ENCODE measurements around the gene ASB3. TPM values are rescaled to one million over a fixed set of nuclear protein-coding genes. Genes with fewer than 3 reads are reported as not detected.

The ASB3 gene
- total RNA-seq, 4 donors from 2014 or later: 4.9 to 18.9 (median 11.4) TPM

DNA sequence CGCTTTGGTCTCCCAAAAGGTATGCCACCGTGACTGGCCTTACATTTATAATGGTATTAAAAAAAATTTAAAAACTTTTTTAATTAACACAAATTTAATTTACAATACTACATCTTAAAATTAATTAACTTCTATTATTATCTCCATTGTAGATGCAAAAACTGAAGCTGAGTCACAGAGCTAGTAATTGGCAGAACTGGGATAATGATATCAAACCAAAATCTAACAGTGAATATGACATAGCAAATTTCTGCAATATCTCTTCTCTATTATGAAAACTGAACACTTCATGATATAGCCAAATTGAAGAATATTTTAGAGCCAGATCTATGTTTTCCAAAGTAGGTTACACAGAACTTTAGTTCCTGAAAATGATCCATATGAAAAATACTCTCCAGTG, 85.5 kb downstream of the ASB3 start:
- H3K9me3 ChIP-seq: no peaks in the 10 kb centered on the region
- H3K4me3 ChIP-seq: no peak overlapping the region
- intact Hi-C loops (cut with DNase I; ENCODE audit: low total_unique reads): no loop called here
- no peak overlapping the region for H3K27ac ChIP-seq
- no peaks in the 10 kb centered on the region for H3K27me3 ChIP-seq
- peaks cover 0 to 12% (median 0%) of the 10 kb centered on the region in 4 donors for H3K36me3 ChIP-seq
- in situ Hi-C loops (cut with MboI; ENCODE audit: low pct_ligation_motif_present in 1 of 4, low pct_unique_long_range_greater_than_20kb in 1 of 4, low sequenced_read_pairs in 3 of 4): loop anchor here in 1 of 4 donors (25.0 kb wide), 1 partner anchor 1114 kb away; no protein-coding TSS in a partner anchor
- TF ChIP-seq POLR2AphosphoS5 (IDR thresholded peaks at IDR 0.05) (no peak), POLR2A (IDR thresholded peaks at IDR 0.05) (no peak), EP300 (IDR thresholded peaks at IDR 0.05; ENCODE audit: low read depth) (no peak)
- TF ChIP-seq, protein P1, sequence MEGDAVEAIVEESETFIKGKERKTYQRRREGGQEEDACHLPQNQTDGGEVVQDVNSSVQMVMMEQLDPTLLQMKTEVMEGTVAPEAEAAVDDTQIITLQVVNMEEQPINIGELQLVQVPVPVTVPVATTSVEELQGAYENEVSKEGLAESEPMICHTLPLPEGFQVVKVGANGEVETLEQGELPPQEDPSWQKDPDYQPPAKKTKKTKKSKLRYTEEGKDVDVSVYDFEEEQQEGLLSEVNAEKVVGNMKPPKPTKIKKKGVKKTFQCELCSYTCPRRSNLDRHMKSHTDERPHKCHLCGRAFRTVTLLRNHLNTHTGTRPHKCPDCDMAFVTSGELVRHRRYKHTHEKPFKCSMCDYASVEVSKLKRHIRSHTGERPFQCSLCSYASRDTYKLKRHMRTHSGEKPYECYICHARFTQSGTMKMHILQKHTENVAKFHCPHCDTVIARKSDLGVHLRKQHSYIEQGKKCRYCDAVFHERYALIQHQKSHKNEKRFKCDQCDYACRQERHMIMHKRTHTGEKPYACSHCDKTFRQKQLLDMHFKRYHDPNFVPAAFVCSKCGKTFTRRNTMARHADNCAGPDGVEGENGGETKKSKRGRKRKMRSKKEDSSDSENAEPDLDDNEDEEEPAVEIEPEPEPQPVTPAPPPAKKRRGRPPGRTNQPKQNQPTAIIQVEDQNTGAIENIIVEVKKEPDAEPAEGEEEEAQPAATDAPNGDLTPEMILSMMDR (IDR thresholded peaks at IDR 0.05): no peak
- no peak for DNase-seq
- WGBS, 2 donors (ENCODE audit: low coverage in 1 of 2): 95 to 100% methylated on average over 2 of the region's 2 CpGs
- no peaks in the 10 kb centered on the region for H3K4me1 ChIP-seq

DNA sequence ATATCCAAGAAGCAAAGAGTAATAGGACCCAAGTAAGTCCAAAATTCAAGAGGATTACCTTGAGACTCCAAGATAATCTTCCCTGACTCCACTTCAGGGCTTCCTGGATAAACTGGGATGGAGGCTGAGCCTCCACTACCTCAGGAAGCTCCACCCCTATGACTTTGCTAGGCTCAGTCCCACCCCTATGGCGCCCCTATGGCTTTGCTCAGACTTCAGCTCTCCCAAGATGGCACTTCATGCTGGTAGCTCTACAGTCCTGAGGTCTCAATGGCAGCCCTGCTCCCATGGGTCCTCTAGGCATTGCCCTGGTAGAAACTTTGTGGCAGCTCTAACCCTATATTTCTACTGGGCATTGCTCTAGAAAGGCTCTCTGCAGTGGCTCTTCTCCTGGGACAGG, 89.1 kb downstream of the ASB3 start:
- TF ChIP-seq POLR2A (IDR thresholded peaks at IDR 0.05): no peak
- TF ChIP-seq, protein P1 (IDR thresholded peaks at IDR 0.05): no peak
- TF ChIP-seq EP300 (IDR thresholded peaks at IDR 0.05; ENCODE audit: low read depth): no peak
- no peak for TF ChIP-seq POLR2AphosphoS5 (IDR thresholded peaks at IDR 0.05)
- DNase-seq: no peak
- intact Hi-C loops (cut with DNase I; ENCODE audit: low total_unique reads) (no loop called here), in situ Hi-C loops (cut with MboI; ENCODE audit: low pct_ligation_motif_present in 1 of 4, low pct_unique_long_range_greater_than_20kb in 1 of 4, low sequenced_read_pairs in 3 of 4) (no loop called here)
- Histone ChIP-seq H3K27ac (no peak overlapping the region), H3K36me3 (peaks cover 0 to 12% (median 0%) of the 10 kb centered on the region in 4 donors), H3K27me3 (no peaks in the 10 kb centered on the region), H3K4me3 (no peak overlapping the region), H3K4me1 (no peaks in the 10 kb centered on the region), H3K9me3 (no peaks in the 10 kb centered on the region)
- WGBS, 2 donors (ENCODE audit: low coverage in 1 of 2): 100% methylated on average over 1 of the region's 1 CpG

DNA sequence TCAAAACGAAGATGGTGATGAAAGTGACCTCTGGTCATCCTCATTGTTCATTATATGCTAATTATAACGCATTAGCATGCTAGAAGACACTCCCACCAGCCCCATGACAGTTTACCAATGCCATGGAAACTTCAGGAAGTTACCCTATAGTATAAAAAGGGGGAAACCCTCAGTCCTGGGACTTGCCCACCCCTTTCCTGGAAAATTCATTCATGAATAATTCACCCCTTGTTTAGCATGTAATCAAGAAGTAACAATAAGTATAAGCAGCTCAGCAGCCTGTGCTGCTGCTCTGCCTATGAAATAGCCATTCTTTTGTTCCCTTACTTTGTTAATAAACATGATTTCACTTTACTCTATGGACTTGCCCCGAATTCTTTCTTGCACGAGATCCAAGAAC, 89.7 kb downstream of the ASB3 start:
- Histone ChIP-seq H3K36me3 (peaks cover 0 to 12% (median 0%) of the 10 kb centered on the region in 4 donors), H3K9me3 (no peaks in the 10 kb centered on the region), H3K27ac (no peak overlapping the region), H3K27me3 (no peaks in the 10 kb centered on the region), H3K4me3 (no peak overlapping the region), H3K4me1 (no peaks in the 10 kb centered on the region)
- in situ Hi-C loops (cut with MboI; ENCODE audit: low pct_ligation_motif_present in 1 of 4, low pct_unique_long_range_greater_than_20kb in 1 of 4, low sequenced_read_pairs in 3 of 4) (no loop called here), intact Hi-C loops (cut with DNase I; ENCODE audit: low total_unique reads) (no loop called here)
- DNase-seq: no peak
- no peak for TF ChIP-seq POLR2A (IDR thresholded peaks at IDR 0.05)
- no peak for TF ChIP-seq POLR2AphosphoS5 (IDR thresholded peaks at IDR 0.05)
- TF ChIP-seq EP300 (IDR thresholded peaks at IDR 0.05; ENCODE audit: low read depth): no peak
- TF ChIP-seq, protein P1 (IDR thresholded peaks at IDR 0.05): no peak
- WGBS, 2 donors (ENCODE audit: low coverage in 1 of 2): 93 to 96% methylated on average over 4 of the region's 4 CpGs

DNA sequence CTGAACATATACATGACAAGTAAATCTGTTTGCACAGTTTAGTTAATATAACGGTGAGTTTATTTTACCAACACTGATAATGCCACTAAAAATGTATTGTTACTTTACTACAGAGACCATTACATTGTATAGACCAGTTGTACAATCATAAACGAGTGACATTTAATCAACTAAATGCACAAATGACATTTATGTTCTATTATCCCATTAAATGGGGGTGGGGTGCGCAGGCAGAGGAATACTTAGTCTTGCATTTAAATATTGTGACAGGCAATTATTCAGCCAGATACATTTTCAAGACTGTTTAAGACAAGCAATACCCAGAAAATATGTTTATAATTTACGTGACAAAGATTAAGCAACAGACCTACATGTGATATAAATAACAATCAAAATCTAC, 91.2 kb downstream of the ASB3 start:
- no peak for DNase-seq
- Histone ChIP-seq H3K4me1 (no peaks in the 10 kb centered on the region), H3K27me3 (no peaks in the 10 kb centered on the region), H3K4me3 (no peak overlapping the region), H3K9me3 (no peaks in the 10 kb centered on the region), H3K27ac (no peak overlapping the region), H3K36me3 (peaks cover 0 to 12% (median 0%) of the 10 kb centered on the region in 4 donors)
- TF ChIP-seq POLR2AphosphoS5 (IDR thresholded peaks at IDR 0.05) (no peak), EP300 (IDR thresholded peaks at IDR 0.05; ENCODE audit: low read depth) (no peak), POLR2A (IDR thresholded peaks at IDR 0.05) (no peak)
- TF ChIP-seq, protein P1 (IDR thresholded peaks at IDR 0.05): no peak
- in situ Hi-C loops (cut with MboI; ENCODE audit: low pct_ligation_motif_present in 1 of 4, low pct_unique_long_range_greater_than_20kb in 1 of 4, low sequenced_read_pairs in 3 of 4): no loop called here
- intact Hi-C loops (cut with DNase I; ENCODE audit: low total_unique reads): no loop called here
- WGBS, 2 donors (ENCODE audit: low coverage in 1 of 2): 91 to 98% methylated on average over 4 of the region's 4 CpGs

Data from transverse colon (tissue), 4 donors.